ENCODE measurements around the gene PSME3IP1. TPM values are rescaled to one million over a fixed set of nuclear protein-coding genes. Genes with fewer than 3 reads are reported as not detected.

The PSME3IP1 gene
- total RNA-seq, 1 experiment from 2014 or later = 143 TPM

DNA sequence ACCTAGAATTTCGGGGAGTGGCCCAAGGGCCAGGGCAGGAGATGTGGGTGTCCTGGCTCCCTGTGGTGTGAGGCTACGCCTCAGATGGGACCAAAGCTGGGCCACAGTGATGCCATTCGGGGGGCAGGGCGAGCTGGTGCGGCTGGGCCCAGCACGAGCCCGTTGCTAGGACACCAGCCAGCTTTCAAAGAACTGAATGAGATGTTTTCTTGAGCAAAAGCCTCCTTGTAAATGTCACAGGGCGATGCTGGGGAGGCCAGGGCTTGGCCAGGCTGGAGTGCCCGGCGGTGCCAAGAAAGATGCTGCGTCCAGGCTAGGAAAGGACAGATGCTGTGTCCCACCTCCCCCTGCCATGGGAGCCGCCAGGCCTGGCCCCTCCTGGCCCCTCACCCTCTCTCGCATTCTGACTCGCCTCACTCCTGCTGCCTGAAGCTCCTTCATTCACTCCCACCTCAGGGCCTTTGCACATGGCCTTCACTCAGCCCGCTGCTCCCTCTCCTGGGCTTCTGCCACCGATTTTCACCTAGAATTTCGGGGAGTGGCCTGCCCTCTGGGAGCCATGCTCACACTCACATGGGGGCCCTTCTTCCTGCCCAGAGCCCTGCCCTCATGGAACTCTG is 54.4 kb downstream of the PSME3IP1 start:
- CTCF ChIA-PET = no interaction called here
- intact Hi-C loops (cut with micrococcal nuclease; ENCODE audit: unreplicated experiment) = no loop called here
- peak overlapping the region; percentile 81 for H3K27ac Mint-ChIP-seq (ENCODE audit: unreplicated experiment)
- H3K9me3 Mint-ChIP-seq (ENCODE audit: unreplicated experiment) = no peaks in the 10 kb centered on the region
- POLR2A ChIA-PET = no interaction called here
- Histone ChIP-seq H3K36me3 (ENCODE audit: control insufficient read depth, insufficient read depth, low read length) (no peaks in the 10 kb centered on the region), H3K9me3 (no peaks in the 10 kb centered on the region), H3K27me3 (replicated peaks; ENCODE audit: control insufficient read depth, insufficient read depth, low read length) (no peaks in the 10 kb centered on the region), H3K4me3 (ENCODE audit: low read depth, low read length) (no peak overlapping the region), H3K4me1 (peaks cover 9% of the 10 kb centered on the region)
- peaks cover 12% of the 10 kb centered on the region for H3K36me3 Mint-ChIP-seq (ENCODE audit: insufficient read depth, unreplicated experiment)
- no peaks in the 10 kb centered on the region for H3K4me1 Mint-ChIP-seq (ENCODE audit: low read depth, unreplicated experiment)
- no peak for DNase-seq
- no TSS peak for BruUV-seq (replicated peaks)
- TF ChIP-seq, protein P1, sequence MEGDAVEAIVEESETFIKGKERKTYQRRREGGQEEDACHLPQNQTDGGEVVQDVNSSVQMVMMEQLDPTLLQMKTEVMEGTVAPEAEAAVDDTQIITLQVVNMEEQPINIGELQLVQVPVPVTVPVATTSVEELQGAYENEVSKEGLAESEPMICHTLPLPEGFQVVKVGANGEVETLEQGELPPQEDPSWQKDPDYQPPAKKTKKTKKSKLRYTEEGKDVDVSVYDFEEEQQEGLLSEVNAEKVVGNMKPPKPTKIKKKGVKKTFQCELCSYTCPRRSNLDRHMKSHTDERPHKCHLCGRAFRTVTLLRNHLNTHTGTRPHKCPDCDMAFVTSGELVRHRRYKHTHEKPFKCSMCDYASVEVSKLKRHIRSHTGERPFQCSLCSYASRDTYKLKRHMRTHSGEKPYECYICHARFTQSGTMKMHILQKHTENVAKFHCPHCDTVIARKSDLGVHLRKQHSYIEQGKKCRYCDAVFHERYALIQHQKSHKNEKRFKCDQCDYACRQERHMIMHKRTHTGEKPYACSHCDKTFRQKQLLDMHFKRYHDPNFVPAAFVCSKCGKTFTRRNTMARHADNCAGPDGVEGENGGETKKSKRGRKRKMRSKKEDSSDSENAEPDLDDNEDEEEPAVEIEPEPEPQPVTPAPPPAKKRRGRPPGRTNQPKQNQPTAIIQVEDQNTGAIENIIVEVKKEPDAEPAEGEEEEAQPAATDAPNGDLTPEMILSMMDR (IDR thresholded peaks at IDR 0.05; ENCODE audit: insufficient read depth in 1 of 2, low read depth in 1 of 2, low read length in 1 of 2, severe bottlenecking in 1 of 2, unreplicated experiment in 1 of 2) = no peak
- H3K4me3 Mint-ChIP-seq (ENCODE audit: unreplicated experiment) = no peak overlapping the region
- no peaks in the 10 kb centered on the region for H3K27me3 Mint-ChIP-seq (ENCODE audit: insufficient read depth, unreplicated experiment)

DNA sequence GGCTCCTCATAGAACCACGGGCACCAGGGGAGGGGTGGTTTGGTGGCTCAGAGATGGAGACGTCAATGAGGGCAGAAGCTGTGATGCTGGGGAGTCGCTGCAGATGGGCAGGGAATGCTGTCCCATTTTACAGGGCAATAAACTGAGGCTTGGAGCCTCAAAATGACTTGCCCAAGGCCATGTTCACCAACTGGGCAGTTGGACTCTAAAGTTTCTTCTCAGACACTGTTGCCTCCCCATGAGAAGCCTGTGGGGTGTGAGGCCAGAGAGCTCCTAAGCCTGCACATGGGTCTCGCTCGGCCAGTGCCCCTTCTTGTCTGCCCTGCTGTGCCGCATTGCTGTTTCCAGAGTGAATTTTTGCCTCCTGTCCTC is 54.9 kb downstream of the PSME3IP1 start:
- TF ChIP-seq, protein P1 (IDR thresholded peaks at IDR 0.05; ENCODE audit: insufficient read depth in 1 of 2, low read depth in 1 of 2, low read length in 1 of 2, severe bottlenecking in 1 of 2, unreplicated experiment in 1 of 2) = no peak
- CTCF ChIA-PET = no interaction called here
- no TSS peak for BruUV-seq (replicated peaks)

DNA sequence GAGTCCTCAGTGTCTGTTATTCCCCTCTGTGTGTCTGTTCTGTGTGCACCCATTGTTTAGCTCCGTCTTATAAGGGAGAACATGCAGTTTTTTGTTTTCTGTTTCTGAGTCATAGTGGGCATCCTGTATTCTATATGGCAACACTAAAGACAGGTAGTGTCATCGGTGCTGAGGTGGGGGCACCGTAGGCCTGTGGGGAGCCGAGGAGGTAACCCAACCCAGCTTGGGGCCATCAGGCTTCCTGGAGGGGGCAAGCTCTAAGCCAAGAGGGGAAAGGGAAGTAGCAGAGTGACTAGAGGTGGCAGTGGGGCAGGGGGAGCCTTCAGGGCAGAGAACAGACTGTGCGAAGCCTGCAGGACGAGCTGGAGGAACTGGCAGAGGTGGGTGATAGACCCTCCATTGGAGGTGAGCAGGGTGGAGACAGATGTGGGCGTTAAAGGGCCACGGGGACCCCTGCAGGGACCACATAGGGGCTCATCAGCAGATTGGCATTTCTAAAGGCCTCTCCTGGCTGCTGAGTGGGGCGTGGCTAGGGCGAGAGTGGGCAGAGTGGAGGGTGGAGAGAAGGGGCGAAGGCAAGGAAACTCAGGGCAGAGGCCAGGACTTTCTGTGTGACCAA is 57.0 kb downstream of the PSME3IP1 start:
- Mint-ChIP-seq H3K9me3 (ENCODE audit: unreplicated experiment) (no peaks in the 10 kb centered on the region), H3K4me3 (ENCODE audit: unreplicated experiment) (no peak overlapping the region), H3K27ac (ENCODE audit: unreplicated experiment) (no peak overlapping the region), H3K27me3 (ENCODE audit: insufficient read depth, unreplicated experiment) (no peaks in the 10 kb centered on the region), H3K4me1 (ENCODE audit: low read depth, unreplicated experiment) (no peaks in the 10 kb centered on the region), H3K36me3 (ENCODE audit: insufficient read depth, unreplicated experiment) (peaks cover 16% of the 10 kb centered on the region)
- no peaks in the 10 kb centered on the region for H3K27me3 ChIP-seq (replicated peaks; ENCODE audit: control insufficient read depth, insufficient read depth, low read length)
- no peak overlapping the region for H3K4me3 ChIP-seq (ENCODE audit: low read depth, low read length)
- CTCF ChIA-PET = no interaction called here
- POLR2A ChIA-PET = no interaction called here
- peaks cover 9% of the 10 kb centered on the region for H3K4me1 ChIP-seq
- intact Hi-C loops (cut with micrococcal nuclease; ENCODE audit: unreplicated experiment) = no loop called here
- H3K9me3 ChIP-seq = no peaks in the 10 kb centered on the region
- no TSS peak for BruUV-seq (replicated peaks)
- DNase-seq = no peak
- TF ChIP-seq, protein P1 (IDR thresholded peaks at IDR 0.05; ENCODE audit: insufficient read depth in 1 of 2, low read depth in 1 of 2, low read length in 1 of 2, severe bottlenecking in 1 of 2, unreplicated experiment in 1 of 2) = no peak
- no peaks in the 10 kb centered on the region for H3K36me3 ChIP-seq (ENCODE audit: control insufficient read depth, insufficient read depth, low read length)

More for the DNA sequence above, 54.9 kb downstream of the PSME3IP1 start:
- H3K4me3 ChIP-seq (ENCODE audit: low read depth, low read length) = no peak overlapping the region
- H3K27me3 ChIP-seq (replicated peaks; ENCODE audit: control insufficient read depth, insufficient read depth, low read length) = no peaks in the 10 kb centered on the region
- POLR2A ChIA-PET = no interaction called here
- H3K4me3 Mint-ChIP-seq (ENCODE audit: unreplicated experiment) = no peak overlapping the region
- no peaks in the 10 kb centered on the region for H3K36me3 ChIP-seq (ENCODE audit: control insufficient read depth, insufficient read depth, low read length)
- no peaks in the 10 kb centered on the region for H3K4me1 Mint-ChIP-seq (ENCODE audit: low read depth, unreplicated experiment)
- H3K36me3 Mint-ChIP-seq (ENCODE audit: insufficient read depth, unreplicated experiment) = peaks cover 12% of the 10 kb centered on the region
- H3K27me3 Mint-ChIP-seq (ENCODE audit: insufficient read depth, unreplicated experiment) = no peaks in the 10 kb centered on the region
- no peak overlapping the region for H3K27ac Mint-ChIP-seq (ENCODE audit: unreplicated experiment)
- no peaks in the 10 kb centered on the region for H3K9me3 ChIP-seq
- no peak for DNase-seq
- H3K4me1 ChIP-seq = peaks cover 9% of the 10 kb centered on the region
- intact Hi-C loops (cut with micrococcal nuclease; ENCODE audit: unreplicated experiment) = no loop called here
- no peaks in the 10 kb centered on the region for H3K9me3 Mint-ChIP-seq (ENCODE audit: unreplicated experiment)
